Hepatocyte (in vitro differentiated cells): ENCODE results near the gene SLC26A1. TPM values are rescaled to one million over a fixed set of nuclear protein-coding genes. Genes with fewer than 3 reads are reported as not detected.

Source experiments
- DNase-seq: peaks from one replicate; pipeline ENCODE4 v3.0.0-alpha.2; 2016; ENCODE audit warnings: low spot score
- H2AFZ ChIP-seq: fragments of 200-600 bp; sonication (generic); 2 replicates; pipeline ENCODE4 v1.6.0; 2016; ENCODE audit warnings: antibody characterized with exemption, mild to moderate bottlenecking
- H3K27ac ChIP-seq: fragments of 200-600 bp; sonication (generic); 2 replicates; pipeline ENCODE4 v1.5.1; 2016; ENCODE audit warnings: mild to moderate bottlenecking
- H3K27me3 ChIP-seq: fragments of 200-600 bp; sonication (generic); 2 replicates; pipeline ENCODE4 v1.6.1; 2016
- H3K36me3 ChIP-seq: fragments of 200-600 bp; sonication (generic); replicated peaks from 2 replicates; pipeline ENCODE4 v1.5.1; 2016; ENCODE audit warnings: low read depth; ENCODE audit not compliant: insufficient read depth
- H3K4me1 ChIP-seq: fragments of 200-600 bp; sonication (generic); 2 replicates; pipeline ENCODE4 v1.5.1; 2016; ENCODE audit warnings: mild to moderate bottlenecking, moderate library complexity; ENCODE audit not compliant: insufficient read depth
- H3K4me2 ChIP-seq: fragments of 200-600 bp; sonication (generic); 2 replicates; pipeline ENCODE4 v1.6.0; 2016
- H3K4me3 ChIP-seq: fragments of 200-600 bp; sonication (generic); 2 replicates; pipeline ENCODE4 v1.5.1; 2016; ENCODE audit warnings: mild to moderate bottlenecking
- H3K79me2 ChIP-seq: fragments of 200-600 bp; sonication (generic); 2 replicates; pipeline ENCODE4 v1.6.0; 2017; ENCODE audit warnings: mild to moderate bottlenecking
- H3K9me2 ChIP-seq: fragments of 200-600 bp; sonication (generic); replicated peaks from 2 replicates; pipeline ENCODE4 v1.6.0; 2017; ENCODE audit warnings: mild to moderate bottlenecking; ENCODE audit not compliant: insufficient read depth
- H3K9me3 ChIP-seq: fragments of 200-600 bp; sonication (generic); 2 replicates; pipeline ENCODE4 v1.5.1; 2016; ENCODE audit warnings: low read depth, mild to moderate bottlenecking
- H4K20me1 ChIP-seq: fragments of 200-600 bp; sonication (generic); 2 replicates; pipeline ENCODE4 v1.6.0; 2016; ENCODE audit warnings: mild to moderate bottlenecking; ENCODE audit not compliant: insufficient read depth, poor library complexity, severe bottlenecking
- CTCF ChIP-seq: fragments of 200-600 bp; sonication (generic); IDR thresholded peaks from 2 replicates; pipeline ENCODE4 v1.5.1; 2016; ENCODE audit warnings: antibody characterized with exemption, mild to moderate bottlenecking; ENCODE audit not compliant: poor library complexity
- EZH2 ChIP-seq: fragments of 200-600 bp; sonication (generic); IDR thresholded peaks from 2 replicates; pipeline ENCODE4 v1.6.1; 2016; ENCODE audit warnings: antibody characterized with exemption, mild to moderate bottlenecking, borderline replicate concordance
- EZH2phosphoT487 ChIP-seq: fragments of 200-600 bp; sonication (generic); IDR thresholded peaks from one replicate; pipeline ENCODE4 v1.6.1; 2018; ENCODE audit warnings: antibody characterized with exemption, mild to moderate bottlenecking, low read depth, moderate library complexity; ENCODE audit not compliant: unreplicated experiment, severe bottlenecking
- WGBS: methylation state at CpG from one replicate; pipeline ENCODE4 v1.1.6; 2016; ENCODE audit warnings: low lambda C conversion rate; ENCODE audit errors: missing lambda C conversion rate; 5-methylcytosine and 5-hydroxymethylcytosine counted together
- polyA plus RNA-seq: library from polyadenylated mRNA; unstranded; fragments of >200 nt; fragmentation: Nextera tagmentation; extraction: Ambion mirVana; gene quantifications from 2 replicates; pipeline ENCODE4 v1.2.1, GENCODE V29; 2016
- total RNA-seq: library from RNA; depleted of rRNA; stranded (reverse); fragments of >200 nt; gene quantifications from 2 replicates; pipeline ENCODE4 v1.2.3, GENCODE V29; 2014

Gene SLC26A1
- total and polyA plus RNA-seq, 2 experiments from 2014 or later, result 9.0 to 12.6 TPM

DNA sequence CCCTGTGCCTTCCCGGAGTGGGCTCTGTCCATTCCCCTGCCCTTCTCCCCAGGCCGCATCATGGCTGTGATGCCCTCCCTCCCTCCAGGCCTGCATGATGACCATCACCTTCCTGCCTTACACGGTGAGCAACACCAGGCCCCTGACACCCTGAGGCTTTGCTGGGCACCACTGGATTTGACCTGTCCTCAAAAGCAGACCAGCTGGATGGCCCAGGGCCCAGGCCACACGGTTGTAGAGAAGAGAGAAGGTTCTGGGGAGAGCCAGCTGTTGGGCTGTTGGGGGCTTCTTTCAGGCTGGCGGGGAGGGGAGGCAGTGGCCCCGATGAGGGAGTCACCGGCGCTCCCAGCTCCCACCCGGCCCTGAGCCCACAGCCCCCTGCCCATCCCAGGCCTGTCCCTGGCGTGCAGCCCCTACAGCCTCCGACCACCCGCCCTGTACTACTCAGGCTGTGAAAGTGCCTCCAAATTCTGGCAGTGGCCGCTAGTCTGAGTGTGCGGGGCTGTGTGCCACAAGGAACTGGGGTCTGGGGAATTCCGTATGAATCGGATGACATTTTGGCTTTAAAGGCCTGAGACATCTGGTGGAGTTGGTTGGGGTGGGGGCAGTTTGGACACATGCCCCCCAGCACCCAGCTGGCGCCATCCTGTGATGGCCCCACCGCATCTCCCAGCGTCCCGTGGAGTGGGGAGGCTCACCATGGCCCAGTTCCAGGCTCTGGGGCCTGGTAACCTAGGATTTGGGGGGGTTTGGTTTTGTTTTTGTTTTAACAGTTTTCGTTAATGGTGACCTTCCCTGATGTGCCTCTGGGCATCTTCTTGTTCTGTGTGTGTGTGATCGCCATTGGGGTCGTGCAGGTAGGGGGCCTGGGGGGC, 41.4 kb downstream of the SLC26A1 start:
- no peaks in the 10 kb centered on the region for H3K27me3 ChIP-seq
- 91% methylated on average over 15 of the region's 23 CpGs for WGBS
- H3K4me3 ChIP-seq, result no peak overlapping the region
- no peaks in the 10 kb centered on the region for H3K9me2 ChIP-seq
- H3K27ac ChIP-seq, result no peak overlapping the region
- no peaks in the 10 kb centered on the region for H3K4me1 ChIP-seq
- no peaks in the 10 kb centered on the region for H4K20me1 ChIP-seq
- no peaks in the 10 kb centered on the region for H3K36me3 ChIP-seq
- no peak for TF ChIP-seq EZH2
- no peak for TF ChIP-seq EZH2phosphoT487
- no peak for TF ChIP-seq CTCF
- H2AFZ ChIP-seq, result no peak overlapping the region
- DNase-seq, result no peak
- no peaks in the 10 kb centered on the region for H3K79me2 ChIP-seq
- H3K9me3 ChIP-seq, result no peaks in the 10 kb centered on the region
- H3K4me2 ChIP-seq, result no peak overlapping the region

- no peaks in the 10 kb centered on the region for H3K4me1 ChIP-seq
- no peak overlapping the region for H3K27ac ChIP-seq
- WGBS, result 50% methylated on average over 6 of the region's 7 CpGs
- H3K27me3 ChIP-seq, result no peaks in the 10 kb centered on the region
- H3K4me3 ChIP-seq, result no peak overlapping the region
- TF ChIP-seq EZH2phosphoT487 (no peak), CTCF (no peak), EZH2 (no peak)
- H3K36me3 ChIP-seq, result no peaks in the 10 kb centered on the region
- H3K9me2 ChIP-seq, result no peaks in the 10 kb centered on the region
- H3K9me3 ChIP-seq, result no peaks in the 10 kb centered on the region
- H3K4me2 ChIP-seq, result no peak overlapping the region
- DNase-seq, result no peak
- no peak overlapping the region for H2AFZ ChIP-seq
- no peaks in the 10 kb centered on the region for H4K20me1 ChIP-seq
- H3K79me2 ChIP-seq, result no peaks in the 10 kb centered on the region
Measured at GRCh38 chr4:951186-951585, 42.0 kb downstream of the SLC26A1 start.

DNA sequence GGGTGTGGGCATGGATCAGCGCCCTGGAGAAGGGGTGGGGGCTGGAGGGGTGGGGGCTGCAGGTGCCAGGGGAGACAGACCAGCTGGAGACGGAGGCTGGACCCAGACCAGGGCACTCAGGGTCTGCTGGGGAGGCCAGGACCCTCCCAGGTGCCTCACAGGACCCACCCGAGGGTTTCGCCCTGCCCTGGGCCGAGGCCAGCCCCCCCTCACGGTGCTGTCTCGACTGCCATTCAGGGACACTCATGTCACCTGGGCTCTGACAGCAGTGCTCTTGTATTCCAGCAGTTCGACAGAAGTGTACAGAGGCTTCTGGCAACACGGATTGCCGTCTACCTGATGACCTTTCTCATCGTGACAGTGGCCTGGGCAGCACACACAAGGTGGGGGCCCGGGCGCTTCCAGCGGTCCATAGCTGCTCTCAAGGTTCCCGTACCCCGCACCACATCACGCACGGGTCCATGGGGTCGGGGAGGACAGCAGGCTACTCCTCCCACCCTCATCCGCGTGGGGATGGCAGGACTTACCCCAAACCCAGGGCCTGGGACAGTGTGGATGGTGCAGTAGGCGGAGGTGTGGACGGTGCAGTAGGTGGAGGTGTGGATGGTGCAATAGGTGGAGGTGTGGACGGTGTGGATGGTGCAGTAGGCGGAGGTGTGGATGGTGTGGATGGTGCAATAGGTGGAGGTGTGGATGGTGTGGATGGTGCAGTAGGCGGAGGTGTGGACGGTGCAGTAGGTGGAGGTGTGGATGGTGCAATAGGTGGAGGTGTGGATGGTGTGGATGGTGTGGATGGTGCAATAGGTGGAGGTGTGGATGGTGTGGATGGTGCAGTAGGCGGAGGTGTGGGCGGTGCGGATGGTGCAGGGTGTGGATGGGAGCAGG, 42.8 kb downstream of the SLC26A1 start:
- no peaks in the 10 kb centered on the region for H3K9me2 ChIP-seq
- no peaks in the 10 kb centered on the region for H3K27me3 ChIP-seq
- no peaks in the 10 kb centered on the region for H3K9me3 ChIP-seq
- no peak for DNase-seq
- no peak overlapping the region for H3K27ac ChIP-seq
- no peaks in the 10 kb centered on the region for H3K79me2 ChIP-seq
- H4K20me1 ChIP-seq, result no peaks in the 10 kb centered on the region
- TF ChIP-seq EZH2phosphoT487 (no peak), EZH2 (no peak), CTCF (no peak)
- H3K4me3 ChIP-seq, result no peak overlapping the region
- H2AFZ ChIP-seq, result no peak overlapping the region
- WGBS, result 89% methylated on average over 26 of the region's 30 CpGs
- H3K4me2 ChIP-seq, result no peak overlapping the region
- H3K4me1 ChIP-seq, result peaks cover 3% of the 10 kb centered on the region
- no peaks in the 10 kb centered on the region for H3K36me3 ChIP-seq
